H1 (cell line): ENCODE measurements around the gene TSPAN17.

Source experiments
- BRCA1 ChIP-seq: IDR thresholded peaks from 2 replicates; pipeline ENCODE4 v1.6.1; 2012; ENCODE audit warnings: low read depth, low read length, improper control_type of control experiment
- MAFK ChIP-seq: IDR thresholded peaks from 2 replicates; pipeline ENCODE4 v1.6.1; 2012; ENCODE audit warnings: low read depth, mild to moderate bottlenecking, improper control_type of control experiment, low read length
- POLR2A ChIP-seq, 2 experiments: IDR thresholded peaks; 1 replicate in 1 of 2; 2 replicates in 1 of 2; pipeline ENCODE4 v1.6.1; 2011; ENCODE audit warnings: low read depth in 2 of 2, low read length in 2 of 2, mild to moderate bottlenecking in 2 of 2; ENCODE audit errors: control extremely low read depth in 1 of 2
- POLR2AphosphoS5 ChIP-seq: IDR thresholded peaks from 2 replicates; pipeline ENCODE4 v1.6.1; 2011; ENCODE audit warnings: low read depth, low read length
- SP1 ChIP-seq: IDR thresholded peaks from 2 replicates; pipeline ENCODE4 v1.6.1; 2011; ENCODE audit warnings: low read depth, low read length
- SUZ12 ChIP-seq: fragments of 200-600 bp; sonication (generic); IDR thresholded peaks from 2 replicates; pipeline ENCODE4 v1.6.1; 2012; ENCODE audit warnings: mild to moderate bottlenecking, inconsistent platforms, low read length, moderate library complexity, mixed read lengths
- TF ChIP-seq, protein P1 (sequence below): IDR thresholded peaks from 2 replicates; pipeline ENCODE4 v1.6.1; 2012; ENCODE audit warnings: low read length, inconsistent platforms
- TF ChIP-seq, protein P2 (sequence below), 3 experiments: IDR thresholded peaks; 1 replicate in 2 of 3; 2 replicates in 1 of 3; pipeline versions ENCODE4 v1.5.1 to v1.6.1; 2011; ENCODE audit warnings: low read length in 3 of 3, mild to moderate bottlenecking in 3 of 3, inconsistent platforms in 2 of 3, low read depth in 1 of 3, moderate library complexity in 1 of 3; ENCODE audit not compliant: insufficient read depth in 1 of 3; ENCODE audit errors: control extremely low read depth in 1 of 3

- TF ChIP-seq, protein P1, sequence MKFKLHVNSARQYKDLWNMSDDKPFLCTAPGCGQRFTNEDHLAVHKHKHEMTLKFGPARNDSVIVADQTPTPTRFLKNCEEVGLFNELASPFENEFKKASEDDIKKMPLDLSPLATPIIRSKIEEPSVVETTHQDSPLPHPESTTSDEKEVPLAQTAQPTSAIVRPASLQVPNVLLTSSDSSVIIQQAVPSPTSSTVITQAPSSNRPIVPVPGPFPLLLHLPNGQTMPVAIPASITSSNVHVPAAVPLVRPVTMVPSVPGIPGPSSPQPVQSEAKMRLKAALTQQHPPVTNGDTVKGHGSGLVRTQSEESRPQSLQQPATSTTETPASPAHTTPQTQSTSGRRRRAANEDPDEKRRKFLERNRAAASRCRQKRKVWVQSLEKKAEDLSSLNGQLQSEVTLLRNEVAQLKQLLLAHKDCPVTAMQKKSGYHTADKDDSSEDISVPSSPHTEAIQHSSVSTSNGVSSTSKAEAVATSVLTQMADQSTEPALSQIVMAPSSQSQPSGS = no peak
- TF ChIP-seq POLR2A (IDR thresholded peaks at IDR 0.05; ENCODE audit: control extremely low read depth in 1 of 2, low read depth in 2 of 2, low read length in 2 of 2) = no peak
- TF ChIP-seq, protein P2, sequence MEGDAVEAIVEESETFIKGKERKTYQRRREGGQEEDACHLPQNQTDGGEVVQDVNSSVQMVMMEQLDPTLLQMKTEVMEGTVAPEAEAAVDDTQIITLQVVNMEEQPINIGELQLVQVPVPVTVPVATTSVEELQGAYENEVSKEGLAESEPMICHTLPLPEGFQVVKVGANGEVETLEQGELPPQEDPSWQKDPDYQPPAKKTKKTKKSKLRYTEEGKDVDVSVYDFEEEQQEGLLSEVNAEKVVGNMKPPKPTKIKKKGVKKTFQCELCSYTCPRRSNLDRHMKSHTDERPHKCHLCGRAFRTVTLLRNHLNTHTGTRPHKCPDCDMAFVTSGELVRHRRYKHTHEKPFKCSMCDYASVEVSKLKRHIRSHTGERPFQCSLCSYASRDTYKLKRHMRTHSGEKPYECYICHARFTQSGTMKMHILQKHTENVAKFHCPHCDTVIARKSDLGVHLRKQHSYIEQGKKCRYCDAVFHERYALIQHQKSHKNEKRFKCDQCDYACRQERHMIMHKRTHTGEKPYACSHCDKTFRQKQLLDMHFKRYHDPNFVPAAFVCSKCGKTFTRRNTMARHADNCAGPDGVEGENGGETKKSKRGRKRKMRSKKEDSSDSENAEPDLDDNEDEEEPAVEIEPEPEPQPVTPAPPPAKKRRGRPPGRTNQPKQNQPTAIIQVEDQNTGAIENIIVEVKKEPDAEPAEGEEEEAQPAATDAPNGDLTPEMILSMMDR (IDR thresholded peaks at IDR 0.05; ENCODE audit: control extremely low read depth in 1 of 3, insufficient read depth in 1 of 3, low read depth in 1 of 3, low read length in 3 of 3) = no peak
- no peak for TF ChIP-seq BRCA1
- no peak for TF ChIP-seq SP1
- TF ChIP-seq SUZ12 = peak; percentile 73; the same call in 1 of the 2 replicates
- no peak for TF ChIP-seq MAFK
- TF ChIP-seq POLR2AphosphoS5 = no peak
These were observed 27.5 kb upstream of the TSPAN17 start for GRCh38 chr5:176619569-176620332.
